Measurements from ENCODE around the gene PVRIG.

GRCh38 chr7:100247152-100247757, 27.5 kb downstream of the PVRIG start:
- no peak for TF ChIP-seq CTCF (IDR thresholded peaks at IDR 0.05)
- TF ChIP-seq EZH2 (IDR thresholded peaks at IDR 0.05; ENCODE audit: borderline replicate concordance, insufficient read depth, low read depth, low read length, poor library complexity, severe bottlenecking): no peak
